T-cell (primary cell): Measurements from ENCODE around the gene CEACAM4. TPM values are rescaled to one million over a fixed set of nuclear protein-coding genes. Genes with fewer than 3 reads are reported as not detected.

ENCODE experiments used
- ATAC-seq, 4 experiments: fragments of 200-7000 bp in 3 of 4; fragments of 150-1000 bp in 1 of 4; cut with Tn5 transposase; replicated peaks in 1 of 4; 1 replicate in 3 of 4; 2 replicates in 1 of 4; pipeline ENCODE4 v1.10.0; 2021; ENCODE audit warnings: moderate library complexity in 3 of 4, mild to moderate bottlenecking in 2 of 4, moderate number of reproducible peaks in 1 of 4
- CTCF ChIA-PET, 2 donors: fragments of 300-600 bp; sonication (Branson Sonifier 250); formaldehyde crosslinking; loops; one replicate each; lab custom pipeline; 2022; ENCODE audit warnings: antibody characterized with exemption in 2 of 2; lab: Charles Lee
- POLR2A ChIA-PET, 2 donors: fragments of 300-600 bp; sonication (Branson Sonifier 250); formaldehyde crosslinking; loops; one replicate each; lab custom pipeline; 2022; ENCODE audit warnings: antibody characterized with exemption in 2 of 2; lab: Charles Lee
- DNase-seq, 35 experiments: peaks; one replicate each; pipeline versions ENCODE4 v3.0.0 to v3.0.0-alpha.2; 2013 to 2023
- H3K27ac ChIP-seq: one replicate; pipeline ENCODE4 v1.5.1; 2013; ENCODE audit warnings: low read length
- H3K27me3 ChIP-seq, 2 experiments: replicated peaks in 1 of 2; 1 replicate in 1 of 2; 2 replicates in 1 of 2; pipeline versions ENCODE4 v1.6.1 to v1.7.0; 2013; ENCODE audit warnings: low read length in 1 of 2, mixed read lengths in 1 of 2; ENCODE audit not compliant: control insufficient read depth in 2 of 2, insufficient read depth in 2 of 2; ENCODE audit errors: extremely low read depth in 1 of 2
- H3K36me3 ChIP-seq, 2 donors: 1 replicate in 1 of 2; 2 replicates in 1 of 2; pipeline versions ENCODE4 v1.6.1 to v1.7.0; 2013; ENCODE audit warnings: low read length in 1 of 2; ENCODE audit not compliant: control insufficient read depth in 2 of 2, insufficient read depth in 1 of 2; ENCODE audit errors: extremely low read depth in 1 of 2
- H3K4me1 ChIP-seq, 2 experiments: 1 replicate in 1 of 2; 2 replicates in 1 of 2; pipeline versions ENCODE4 v1.6.1 to v1.7.0; 2013; ENCODE audit warnings: low read length in 2 of 2, mixed read lengths in 1 of 2; ENCODE audit not compliant: insufficient read depth in 2 of 2, control insufficient read depth in 1 of 2; ENCODE audit errors: extremely low read depth in 1 of 2
- H3K4me3 ChIP-seq, 2 donors: 1 replicate in 1 of 2; 2 replicates in 1 of 2; pipeline versions ENCODE4 v1.5.1 to v1.7.0; 2013; ENCODE audit warnings: mild to moderate bottlenecking in 2 of 2, low read length in 1 of 2, moderate library complexity in 1 of 2; ENCODE audit not compliant: control insufficient read depth in 1 of 2; ENCODE audit errors: extremely low read depth in 1 of 2
- H3K9me3 ChIP-seq: 2 replicates; pipeline ENCODE4 v1.7.0; 2013
- H3K27ac Mint-ChIP-seq, 2 donors: one replicate each; pipeline ENCODE4 v1.8.0; 2020 to 2021; ENCODE audit warnings: mild to moderate bottlenecking in 2 of 2, mixed read lengths in 2 of 2
- H3K27me3 Mint-ChIP-seq, 2 donors: one replicate each; pipeline ENCODE4 v1.8.0; 2021 to 2022; ENCODE audit warnings: mixed read lengths in 2 of 2
- H3K36me3 Mint-ChIP-seq: one replicate; pipeline ENCODE4 v1.8.0; 2021; ENCODE audit warnings: mixed read lengths
- H3K4me1 Mint-ChIP-seq, 3 donors: one replicate each; pipeline ENCODE4 v1.8.0; 2020 to 2022; ENCODE audit warnings: mixed read lengths in 3 of 3, mild to moderate bottlenecking in 1 of 3
- H3K4me3 Mint-ChIP-seq, 3 donors: one replicate each; pipeline ENCODE4 v1.8.0; 2020 to 2022; ENCODE audit warnings: mild to moderate bottlenecking in 3 of 3, mixed read lengths in 3 of 3, moderate library complexity in 3 of 3
- H3K9me3 Mint-ChIP-seq, 3 donors: one replicate each; pipeline ENCODE4 v1.8.0; 2020 to 2022; ENCODE audit warnings: mixed read lengths in 3 of 3
- WGBS: methylation state at CpG from one replicate; pipeline ENCODE4 v1.1.5; 2013; ENCODE audit warnings: missing lambda C conversion rate; ENCODE audit not compliant: insufficient coverage; 5-methylcytosine and 5-hydroxymethylcytosine counted together
- total RNA-seq, 35 experiments: library from RNA in 6 of 35; stranded (reverse) in 6 of 35; fragments of 120-200 nt in 1 of 35; gene quantifications; one replicate each; pipeline versions ENCODE4 v1.2.1 to v1.2.4 and lab custom pipeline; 2013 to 2026

CEACAM4 gene
- total RNA-seq, 5 donors from 2014 or later (not counting 1 experiment from before 2014, with no cell fraction given): 0.46 to 1.0 (median 0.68) TPM; not detected in 1

GRCh38 chr19:41577144-41577830 lies 49.6 kb downstream of the CEACAM4 start:
- Histone ChIP-seq H3K27me3 (no peaks in the 10 kb centered on the region), H3K4me1 (peaks cover 0 to 21% of the 10 kb centered on the region in 2 experiments), H3K4me3 (no peak overlapping the region), H3K27ac (no peak overlapping the region), H3K36me3 (peaks cover 26 to 53% of the 10 kb centered on the region in 2 donors), H3K9me3 (no peaks in the 10 kb centered on the region)
- peaks cover 4 to 8% (median 4%) of the 10 kb centered on the region in 3 donors for H3K9me3 Mint-ChIP-seq
- 73% methylated on average over 7 of the region's 19 CpGs for WGBS
- ATAC-seq (no peak), DNase-seq (no peak)
- ChIA-PET CTCF (no interaction called here), POLR2A (interaction anchor here (0.6 kb wide), 2 partner anchors 35 to 772 kb away, joined by 4 to 5 read pairs; no protein-coding TSS in a partner anchor)
- H3K36me3 Mint-ChIP-seq: peaks cover 51% of the 10 kb centered on the region
- H3K27me3 Mint-ChIP-seq: no peaks in the 10 kb centered on the region
- peak overlapping the region in 1 of 2 donors; percentile 64 for H3K27ac Mint-ChIP-seq
- H3K4me3 Mint-ChIP-seq: no peak overlapping the region
- H3K4me1 Mint-ChIP-seq: peaks cover 27 to 35% (median 28%) of the 10 kb centered on the region in 3 donors

DNA sequence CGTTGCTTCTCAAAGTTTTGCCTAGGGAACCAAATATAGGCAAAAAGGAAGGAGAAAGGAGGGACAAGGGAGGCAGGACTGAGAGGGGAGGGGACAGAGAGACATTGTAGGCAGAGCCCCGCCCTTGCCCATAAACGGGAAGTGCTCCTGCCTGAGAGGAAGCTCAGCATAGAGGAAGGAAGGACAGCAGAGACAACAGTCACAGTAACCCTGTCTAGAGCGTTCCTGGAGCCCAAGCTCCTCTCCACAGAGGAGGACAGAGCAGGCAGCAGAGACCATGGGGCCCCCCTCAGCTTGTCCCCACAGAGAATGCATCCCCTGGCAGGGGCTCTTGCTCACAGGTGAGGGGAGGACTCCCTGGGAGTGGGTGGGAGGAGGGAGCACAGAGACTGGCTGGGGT lies 50.9 kb downstream of the CEACAM4 start, which contains the start of gene CEACAM21:
Gene CEACAM21, plus strand, starts transcription at position 169 of the 400 bp plus-strand sequence. Its CDS starts 109 bp downstream, at position 278.
- peak; percentile 97 to 100 (median 100) for ATAC-seq
- Histone ChIP-seq H3K4me1 (peaks cover 0 to 21% of the 10 kb centered on the region in 2 experiments), H3K27me3 (no peaks in the 10 kb centered on the region), H3K9me3 (no peaks in the 10 kb centered on the region), H3K4me3 (peak within 1 kb of the TSS; percentile 15 to 26), H3K36me3 (peaks cover 26 to 40% of the 10 kb centered on the region in 2 donors), H3K27ac (peak within 1 kb of the TSS; percentile 46)
- CTCF ChIA-PET: interaction anchor here (0.6 to 1.2 kb wide), 2 partner anchors 125 to 127 kb away, joined by 4 to 5 read pairs; no protein-coding TSS in a partner anchor
- peaks cover 38% of the 10 kb centered on the region for H3K36me3 Mint-ChIP-seq
- WGBS: 3% methylated on average over 3 of the region's 4 CpGs
- H3K9me3 Mint-ChIP-seq: no peaks in the 10 kb centered on the region
- no peaks in the 10 kb centered on the region for H3K27me3 Mint-ChIP-seq
- H3K4me1 Mint-ChIP-seq: peaks cover 30 to 38% (median 30%) of the 10 kb centered on the region in 3 donors
- peak within 1 kb of the TSS; percentile 88 to 89 for H3K27ac Mint-ChIP-seq
- DNase-seq: peak in 30 of 35 experiments; percentile 16 to 66 (median 38)
- POLR2A ChIA-PET: no interaction called here
- H3K4me3 Mint-ChIP-seq: peak within 1 kb of the TSS; percentile 63 to 68 (median 65)

GRCh38 chr19:41570639-41571112 lies 56.2 kb downstream of the CEACAM4 start:
- ATAC-seq (peak; percentile 90 to 96 (median 94)), DNase-seq (peak; percentile 62 to 94 (median 82))
- no peaks in the 10 kb centered on the region for H3K9me3 ChIP-seq
- H3K27ac ChIP-seq: no peak overlapping the region
- peaks cover 24% of the 10 kb centered on the region for H3K36me3 Mint-ChIP-seq
- POLR2A ChIA-PET: no interaction called here
- H3K4me1 ChIP-seq: peaks cover 2 to 23% of the 10 kb centered on the region in 2 experiments
- peaks cover 47 to 55% (median 51%) of the 10 kb centered on the region in 3 donors for H3K4me1 Mint-ChIP-seq
- no peak overlapping the region for H3K4me3 ChIP-seq
- no peaks in the 10 kb centered on the region for H3K27me3 ChIP-seq
- CTCF ChIA-PET: interaction anchor here (0.6 to 5.0 kb wide), 16 partner anchors 9 to 366 kb away, joined by 3 to 42 read pairs (median 4); partner anchors contain the start of gene DMAC2 (in 1 of the 2)
- no peaks in the 10 kb centered on the region for H3K9me3 Mint-ChIP-seq
- peak overlapping the region; percentile 61 to 75 for H3K27ac Mint-ChIP-seq
- H3K27me3 Mint-ChIP-seq: no peaks in the 10 kb centered on the region
- WGBS: 5% methylated on average over 5 of the region's 7 CpGs
- peak overlapping the region in 1 of 3 donors; percentile 16 for H3K4me3 Mint-ChIP-seq
- peaks cover 8 to 14% of the 10 kb centered on the region in 2 donors for H3K36me3 ChIP-seq

GRCh38 chr19:41570179-41570578 lies 56.7 kb downstream of the CEACAM4 start:
- ChIA-PET CTCF (interaction anchor here (0.7 to 5.0 kb wide), 13 partner anchors 9 to 366 kb away, joined by 3 to 42 read pairs (median 4); partner anchors contain the start of gene DMAC2 (in 1 of the 2)), POLR2A (no interaction called here)
- peak overlapping the region; percentile 61 to 75 for H3K27ac Mint-ChIP-seq
- Histone ChIP-seq H3K27me3 (no peaks in the 10 kb centered on the region), H3K9me3 (no peaks in the 10 kb centered on the region), H3K4me3 (no peak overlapping the region), H3K27ac (no peak overlapping the region), H3K4me1 (peaks cover 2 to 21% of the 10 kb centered on the region in 2 experiments), H3K36me3 (peaks cover 8 to 19% of the 10 kb centered on the region in 2 donors)
- H3K27me3 Mint-ChIP-seq: no peaks in the 10 kb centered on the region
- peaks cover 45 to 54% (median 50%) of the 10 kb centered on the region in 3 donors for H3K4me1 Mint-ChIP-seq
- DNase-seq (no peak), ATAC-seq (peak in 2 of 4 experiments; percentile 5 to 9)
- H3K9me3 Mint-ChIP-seq: no peaks in the 10 kb centered on the region
- 76% methylated on average over 2 of the region's 3 CpGs for WGBS
- peaks cover 24% of the 10 kb centered on the region for H3K36me3 Mint-ChIP-seq
- peak overlapping the region in 1 of 3 donors; percentile 16 for H3K4me3 Mint-ChIP-seq

GRCh38 chr19:41569481-41570150 lies 57.3 kb downstream of the CEACAM4 start:
- no peak for ATAC-seq
- CTCF ChIA-PET: interaction anchor here (0.5 to 5.0 kb wide), 12 partner anchors 8 to 264 kb away, joined by 3 to 42 read pairs (median 6); no protein-coding TSS in a partner anchor
- DNase-seq: no peak
- no peak overlapping the region for H3K4me3 Mint-ChIP-seq
- peak overlapping the region in 1 of 2 donors; percentile 49 for H3K27ac Mint-ChIP-seq
- H3K9me3 ChIP-seq: no peaks in the 10 kb centered on the region
- 87% methylated on average over 11 of the region's 11 CpGs for WGBS
- peaks cover 2 to 27% of the 10 kb centered on the region in 2 experiments for H3K4me1 ChIP-seq
- no peaks in the 10 kb centered on the region for H3K27me3 Mint-ChIP-seq
- H3K27ac ChIP-seq: no peak overlapping the region
- no peaks in the 10 kb centered on the region for H3K27me3 ChIP-seq
- no peak overlapping the region for H3K4me3 ChIP-seq
- peaks cover 8 to 20% of the 10 kb centered on the region in 2 donors for H3K36me3 ChIP-seq
- no peaks in the 10 kb centered on the region for H3K9me3 Mint-ChIP-seq
- H3K4me1 Mint-ChIP-seq: peaks cover 44 to 52% (median 50%) of the 10 kb centered on the region in 3 donors
- POLR2A ChIA-PET: no interaction called here
- peaks cover 24% of the 10 kb centered on the region for H3K36me3 Mint-ChIP-seq
